ENCODE measurements around the gene COL2A1.

COL2A1 gene

GRCh38 chr12:48050174-48050573 lies 45.9 kb upstream of the COL2A1 start:
- H2BK15ac ChIP-seq (ENCODE audit: low read depth, poor library complexity, severe bottlenecking): no peak overlapping the region
- H2BK120ac ChIP-seq (ENCODE audit: low read depth, low read length): no peak overlapping the region
- H3K14ac ChIP-seq (ENCODE audit: low read length in 2 of 2): no peak overlapping the region
- no peaks in the 10 kb centered on the region for H3K9me3 ChIP-seq (ENCODE audit: control insufficient read depth, low read length)
- no peak overlapping the region for H3K27ac ChIP-seq (ENCODE audit: low read length, poor library complexity, severe bottlenecking)
- no peak overlapping the region for H4K91ac ChIP-seq (ENCODE audit: low read length)
- H3K18ac ChIP-seq (ENCODE audit: low read depth in 1 of 2, low read length in 2 of 2): no peak overlapping the region
- WGBS: 93% methylated on average over 6 of the region's 6 CpGs
- H4K8ac ChIP-seq (ENCODE audit: low read length): no peak overlapping the region
- peaks cover 1% of the 10 kb centered on the region for H3K79me1 ChIP-seq (replicated peaks; ENCODE audit: low read length, poor library complexity, severe bottlenecking)
- no peak overlapping the region for H2BK12ac ChIP-seq (ENCODE audit: low read length in 2 of 2)
- H3K9ac ChIP-seq (ENCODE audit: low read length): no peak overlapping the region
- H2AK5ac ChIP-seq (ENCODE audit: low read length, severe bottlenecking): no peak overlapping the region
- H3K27me3 ChIP-seq (ENCODE audit: control insufficient read depth in 1 of 2, insufficient read depth in 1 of 2, low read length in 2 of 2): no peaks in the 10 kb centered on the region
- no peak for DNase-seq
- no peaks in the 10 kb centered on the region for H3K4me1 ChIP-seq (ENCODE audit: control insufficient read depth, insufficient read depth, low read depth, low read length)
- no peak overlapping the region for H3K4me2 ChIP-seq (ENCODE audit: low read length, poor library complexity, severe bottlenecking)
- H3K23ac ChIP-seq (ENCODE audit: low read length in 2 of 2): no peak overlapping the region
- H2BK5ac ChIP-seq (ENCODE audit: low read depth, low read length, poor library complexity, severe bottlenecking): no peak overlapping the region
- no peak overlapping the region for H2AFZ ChIP-seq (ENCODE audit: low read depth, low read length)
- no peak overlapping the region for H3K4me3 ChIP-seq (ENCODE audit: insufficient read depth in 1 of 2, low read depth in 1 of 2, low read length in 2 of 2)
- H3K36me3 ChIP-seq (ENCODE audit: control insufficient read depth in 1 of 2, insufficient read depth in 2 of 2, low read depth in 1 of 2, low read length in 2 of 2): peaks cover 1 to 63% of the 10 kb centered on the region in 2 experiments
- no peak overlapping the region for H3K4ac ChIP-seq (ENCODE audit: low read depth in 1 of 2, low read length in 2 of 2)

- H3K27me3 ChIP-seq (ENCODE audit: control insufficient read depth in 1 of 2, insufficient read depth in 1 of 2, low read length in 2 of 2): no peaks in the 10 kb centered on the region
These were observed 41.8 kb upstream of the COL2A1 start for GRCh38 chr12:48045965-48046518.

GRCh38 chr12:48045061-48045846 lies 41.0 kb upstream of the COL2A1 start:
- no peak overlapping the region for H3K18ac ChIP-seq (ENCODE audit: low read depth in 1 of 2, low read length in 2 of 2)
- H3K9ac ChIP-seq (ENCODE audit: low read length): no peak overlapping the region
- H3K23ac ChIP-seq (ENCODE audit: low read length in 2 of 2): no peak overlapping the region
- no peak overlapping the region for H2BK120ac ChIP-seq (ENCODE audit: low read depth, low read length)
- no peak overlapping the region for H3K27ac ChIP-seq (ENCODE audit: low read length, poor library complexity, severe bottlenecking)
- no peak for DNase-seq
- H3K4me2 ChIP-seq (ENCODE audit: low read length, poor library complexity, severe bottlenecking): no peak overlapping the region
- no peaks in the 10 kb centered on the region for H3K4me1 ChIP-seq (ENCODE audit: control insufficient read depth, insufficient read depth, low read depth, low read length)
- no peak overlapping the region for H2BK12ac ChIP-seq (ENCODE audit: low read length in 2 of 2)
- no peak overlapping the region for H3K4ac ChIP-seq (ENCODE audit: low read depth in 1 of 2, low read length in 2 of 2)
- no peaks in the 10 kb centered on the region for H3K9me3 ChIP-seq (ENCODE audit: control insufficient read depth, low read length)
- no peak overlapping the region for H2AK5ac ChIP-seq (ENCODE audit: low read length, severe bottlenecking)
- 98% methylated on average over 5 of the region's 6 CpGs for WGBS
- no peaks in the 10 kb centered on the region for H3K27me3 ChIP-seq (ENCODE audit: control insufficient read depth in 1 of 2, insufficient read depth in 1 of 2, low read length in 2 of 2)
- H3K4me3 ChIP-seq (ENCODE audit: insufficient read depth in 1 of 2, low read depth in 1 of 2, low read length in 2 of 2): no peak overlapping the region
- H2BK5ac ChIP-seq (ENCODE audit: low read depth, low read length, poor library complexity, severe bottlenecking): no peak overlapping the region
- no peaks in the 10 kb centered on the region for H3K79me1 ChIP-seq (replicated peaks; ENCODE audit: low read length, poor library complexity, severe bottlenecking)
- no peak overlapping the region for H2BK15ac ChIP-seq (ENCODE audit: low read depth, poor library complexity, severe bottlenecking)
- no peak overlapping the region for H4K8ac ChIP-seq (ENCODE audit: low read length)
- H3K36me3 ChIP-seq (ENCODE audit: control insufficient read depth in 1 of 2, insufficient read depth in 2 of 2, low read depth in 1 of 2, low read length in 2 of 2): peaks cover 8 to 70% of the 10 kb centered on the region in 2 experiments
- H4K91ac ChIP-seq (ENCODE audit: low read length): no peak overlapping the region
- H3K14ac ChIP-seq (ENCODE audit: low read length in 2 of 2): no peak overlapping the region
- no peak overlapping the region for H2AFZ ChIP-seq (ENCODE audit: low read depth, low read length)

More at GRCh38 chr12:48045965-48046518, 41.8 kb upstream of the COL2A1 start:
- no peaks in the 10 kb centered on the region for H3K9me3 ChIP-seq (ENCODE audit: control insufficient read depth, low read length)
- no peak overlapping the region for H3K14ac ChIP-seq (ENCODE audit: low read length in 2 of 2)
- H2BK120ac ChIP-seq (ENCODE audit: low read depth, low read length): no peak overlapping the region
- no peak overlapping the region for H4K8ac ChIP-seq (ENCODE audit: low read length)
- no peak overlapping the region for H2BK15ac ChIP-seq (ENCODE audit: low read depth, poor library complexity, severe bottlenecking)
- 97% methylated on average over 2 of the region's 2 CpGs for WGBS
- no peak overlapping the region for H3K9ac ChIP-seq (ENCODE audit: low read length)
- H2BK12ac ChIP-seq (ENCODE audit: low read length in 2 of 2): no peak overlapping the region
- no peak overlapping the region for H4K91ac ChIP-seq (ENCODE audit: low read length)
- no peak overlapping the region for H2AK5ac ChIP-seq (ENCODE audit: low read length, severe bottlenecking)
- DNase-seq: no peak
- no peak overlapping the region for H3K18ac ChIP-seq (ENCODE audit: low read depth in 1 of 2, low read length in 2 of 2)
- H3K36me3 ChIP-seq (ENCODE audit: control insufficient read depth in 1 of 2, insufficient read depth in 2 of 2, low read depth in 1 of 2, low read length in 2 of 2): peaks cover 8 to 78% of the 10 kb centered on the region in 2 experiments
- no peak overlapping the region for H3K27ac ChIP-seq (ENCODE audit: low read length, poor library complexity, severe bottlenecking)
- H3K4me2 ChIP-seq (ENCODE audit: low read length, poor library complexity, severe bottlenecking): no peak overlapping the region
- H2BK5ac ChIP-seq (ENCODE audit: low read depth, low read length, poor library complexity, severe bottlenecking): no peak overlapping the region
- no peak overlapping the region for H3K23ac ChIP-seq (ENCODE audit: low read length in 2 of 2)
- no peaks in the 10 kb centered on the region for H3K4me1 ChIP-seq (ENCODE audit: control insufficient read depth, insufficient read depth, low read depth, low read length)
- H3K4me3 ChIP-seq (ENCODE audit: insufficient read depth in 1 of 2, low read depth in 1 of 2, low read length in 2 of 2): no peak overlapping the region
- H2AFZ ChIP-seq (ENCODE audit: low read depth, low read length): no peak overlapping the region
- H3K79me1 ChIP-seq (replicated peaks; ENCODE audit: low read length, poor library complexity, severe bottlenecking): no peaks in the 10 kb centered on the region
- no peak overlapping the region for H3K4ac ChIP-seq (ENCODE audit: low read depth in 1 of 2, low read length in 2 of 2)

- H3K4me3 ChIP-seq (ENCODE audit: insufficient read depth in 1 of 2, low read depth in 1 of 2, low read length in 2 of 2): no peak overlapping the region
- no peak overlapping the region for H3K27ac ChIP-seq (ENCODE audit: low read length, poor library complexity, severe bottlenecking)
- H3K18ac ChIP-seq (ENCODE audit: low read depth in 1 of 2, low read length in 2 of 2): no peak overlapping the region
- no peak overlapping the region for H3K23ac ChIP-seq (ENCODE audit: low read length in 2 of 2)
- no peak overlapping the region for H4K91ac ChIP-seq (ENCODE audit: low read length)
- no peaks in the 10 kb centered on the region for H3K4me1 ChIP-seq (ENCODE audit: control insufficient read depth, insufficient read depth, low read depth, low read length)
- no peaks in the 10 kb centered on the region for H3K27me3 ChIP-seq (ENCODE audit: control insufficient read depth in 1 of 2, insufficient read depth in 1 of 2, low read length in 2 of 2)
- no peak overlapping the region for H3K4me2 ChIP-seq (ENCODE audit: low read length, poor library complexity, severe bottlenecking)
- 96% methylated on average over 7 of the region's 7 CpGs for WGBS
- H3K4ac ChIP-seq (ENCODE audit: low read depth in 1 of 2, low read length in 2 of 2): no peak overlapping the region
- no peak overlapping the region for H2BK5ac ChIP-seq (ENCODE audit: low read depth, low read length, poor library complexity, severe bottlenecking)
- no peak overlapping the region for H3K14ac ChIP-seq (ENCODE audit: low read length in 2 of 2)
- peaks cover 8 to 62% of the 10 kb centered on the region in 2 experiments for H3K36me3 ChIP-seq (ENCODE audit: control insufficient read depth in 1 of 2, insufficient read depth in 2 of 2, low read depth in 1 of 2, low read length in 2 of 2)
- no peak overlapping the region for H2BK120ac ChIP-seq (ENCODE audit: low read depth, low read length)
- H4K8ac ChIP-seq (ENCODE audit: low read length): no peak overlapping the region
- no peak overlapping the region for H2AK5ac ChIP-seq (ENCODE audit: low read length, severe bottlenecking)
- DNase-seq: no peak
- H2BK15ac ChIP-seq (ENCODE audit: low read depth, poor library complexity, severe bottlenecking): no peak overlapping the region
- H2BK12ac ChIP-seq (ENCODE audit: low read length in 2 of 2): no peak overlapping the region
- no peaks in the 10 kb centered on the region for H3K9me3 ChIP-seq (ENCODE audit: control insufficient read depth, low read length)
- H3K79me1 ChIP-seq (replicated peaks; ENCODE audit: low read length, poor library complexity, severe bottlenecking): no peaks in the 10 kb centered on the region
- H2AFZ ChIP-seq (ENCODE audit: low read depth, low read length): no peak overlapping the region
- no peak overlapping the region for H3K9ac ChIP-seq (ENCODE audit: low read length)
These were observed 40.1 kb upstream of the COL2A1 start for GRCh38 chr12:48044396-48044795.
